ENCODE results near the gene ALK.

DNA sequence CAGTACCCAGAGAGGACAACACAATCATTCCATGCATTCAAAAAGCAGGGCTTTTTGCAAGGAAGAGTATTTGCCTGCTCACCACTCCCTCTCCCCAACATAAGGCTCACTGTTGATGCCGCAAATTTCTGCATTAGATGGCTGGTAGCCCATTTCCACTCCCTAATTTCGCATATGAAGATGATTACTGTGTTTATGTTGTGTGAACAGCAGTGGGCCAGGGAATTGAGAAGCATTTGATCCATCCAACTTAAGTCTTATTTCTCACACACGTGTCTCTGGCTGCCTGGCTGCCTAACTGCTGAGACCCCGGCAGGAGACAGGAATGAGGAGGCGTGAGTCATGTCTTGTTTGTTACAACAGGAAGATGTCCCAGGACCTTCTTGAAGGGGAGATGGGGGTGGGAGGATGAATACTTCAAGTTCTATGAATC, 294.1 kb downstream of the ALK start:
- TF ChIP-seq POLR2A (IDR thresholded peaks at IDR 0.05; ENCODE audit: low read length), result no peak
- no peak for TF ChIP-seq GATA1 (IDR thresholded peaks at IDR 0.05; ENCODE audit: low read depth, low read length)
